DMS153 treated with DMSO at 0.1 percent for 48 hours (cell line): ENCODE results near the gene PRKCA.
"Not testable (repeated sequence)": the region's sequence is repeated elsewhere in the genome, so short reads cannot be mapped to it uniquely, and the experiment has no call there.

ENCODE experiments used
- DNase-seq: peaks from one replicate; lab custom pipeline; 2025; ENCODE audit not compliant: unreplicated experiment; lab: John Stamatoyannopoulos, UW

PRKCA gene

GRCh38 chr17:66480802-66481201 is 178.4 kb downstream of the PRKCA start:
- no peak for DNase-seq

GRCh38 chr17:66481271-66481670 is 178.9 kb downstream of the PRKCA start:
- DNase-seq = no peak

- no peak for DNase-seq
Measured at GRCh38 chr17:66483906-66484305, 181.5 kb downstream of the PRKCA start.

GRCh38 chr17:66485309-66485947 is 183.0 kb downstream of the PRKCA start:
- DNase-seq = no peak

- no peak for DNase-seq
Measured at GRCh38 chr17:66487121-66487520, 184.7 kb downstream of the PRKCA start.

GRCh38 chr17:66487981-66488468 is 185.6 kb downstream of the PRKCA start:
- DNase-seq = no peak

- DNase-seq = no peak
Measured at GRCh38 chr17:66488864-66489263, 186.5 kb downstream of the PRKCA start.

GRCh38 chr17:66489576-66489975 is 187.2 kb downstream of the PRKCA start:
- not testable (repeated sequence) for DNase-seq

GRCh38 chr17:66491213-66491612 is 188.8 kb downstream of the PRKCA start:
- DNase-seq = no peak

GRCh38 chr17:66491665-66492064 is 189.3 kb downstream of the PRKCA start:
- no peak for DNase-seq

- DNase-seq = no peak
Measured at GRCh38 chr17:66492080-66492479, 189.7 kb downstream of the PRKCA start.

- no peak for DNase-seq
Measured at GRCh38 chr17:66492561-66493005, 190.2 kb downstream of the PRKCA start.

- DNase-seq = no peak
Measured at GRCh38 chr17:66493283-66494019, 191.0 kb downstream of the PRKCA start.

- no peak for DNase-seq
Measured at GRCh38 chr17:66494023-66494803, 191.8 kb downstream of the PRKCA start.

- DNase-seq = no peak
Measured at GRCh38 chr17:66495035-66495434, 192.6 kb downstream of the PRKCA start.

- DNase-seq = no peak
Measured at GRCh38 chr17:66496306-66496705, 193.9 kb downstream of the PRKCA start.

GRCh38 chr17:66498580-66498979 is 196.2 kb downstream of the PRKCA start:
- no peak for DNase-seq

- DNase-seq = no peak
Measured at GRCh38 chr17:66506641-66507040, 204.2 kb downstream of the PRKCA start.

GRCh38 chr17:66507103-66507923 is 204.9 kb downstream of the PRKCA start:
- no peak for DNase-seq

- DNase-seq = no peak
Measured at GRCh38 chr17:66507982-66508760, 205.8 kb downstream of the PRKCA start.
